COLO668 (cell line): Measurements from ENCODE around the gene CARS2.
A peak's percentile ranks its signal among the peaks of the same experiment; 100 is the strongest.
"Not testable (repeated sequence)": the region's sequence is repeated elsewhere in the genome, so short reads cannot be mapped to it uniquely, and the experiment has no call there.

Experiments used
- DNase-seq: peaks from one replicate; lab custom pipeline; 2025; ENCODE audit not compliant: unreplicated experiment; lab: John Stamatoyannopoulos, UW

CARS2 gene

DNA sequence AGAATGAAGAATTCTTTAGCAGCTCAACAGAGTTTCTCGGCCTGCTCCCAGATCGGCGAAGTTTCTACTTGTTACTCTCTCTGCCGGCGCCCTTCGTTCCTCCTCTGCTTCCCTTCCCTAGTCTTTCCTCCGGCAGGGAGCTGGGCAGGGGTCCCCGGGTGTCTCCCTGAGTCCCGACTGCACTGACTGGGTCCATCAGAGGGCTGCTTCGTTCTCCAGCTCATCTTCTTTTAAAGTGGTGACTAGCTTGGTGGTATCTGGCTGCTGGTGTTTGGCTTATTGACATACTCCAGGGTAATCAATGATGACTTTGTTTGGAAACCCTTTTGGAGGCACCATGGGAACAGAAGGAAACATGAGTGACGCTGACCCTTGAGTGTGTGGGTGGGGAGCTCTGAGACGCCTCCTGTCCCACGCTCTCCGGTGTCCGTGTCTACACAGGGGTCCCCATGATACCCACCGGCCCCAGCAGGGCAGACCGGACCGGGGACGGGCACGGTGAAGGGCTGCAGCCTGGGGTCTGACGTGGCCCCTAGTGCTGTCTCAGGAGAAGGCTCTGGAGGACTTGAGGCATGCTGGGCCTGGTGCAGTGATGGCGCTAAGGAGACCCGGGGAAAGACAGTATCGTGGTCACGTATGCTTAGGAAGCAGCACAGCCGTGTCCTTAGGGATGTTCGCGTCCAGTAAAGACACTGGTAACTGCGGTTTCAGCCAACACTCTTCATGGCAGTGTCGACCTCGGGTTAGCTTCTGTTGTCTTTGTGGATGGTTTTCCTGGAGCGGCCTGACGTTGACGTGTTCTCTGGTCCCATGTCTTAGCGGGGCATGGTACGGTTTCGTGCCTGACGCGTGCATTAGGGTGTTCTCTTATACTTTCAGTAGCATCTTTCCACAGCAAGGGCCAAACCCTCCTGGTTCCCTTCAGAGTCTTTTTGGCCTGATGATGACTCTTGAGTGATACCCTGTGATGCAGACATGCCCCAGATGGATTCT, 66.8 kb downstream of the CARS2 start:
- no peak for DNase-seq

DNA sequence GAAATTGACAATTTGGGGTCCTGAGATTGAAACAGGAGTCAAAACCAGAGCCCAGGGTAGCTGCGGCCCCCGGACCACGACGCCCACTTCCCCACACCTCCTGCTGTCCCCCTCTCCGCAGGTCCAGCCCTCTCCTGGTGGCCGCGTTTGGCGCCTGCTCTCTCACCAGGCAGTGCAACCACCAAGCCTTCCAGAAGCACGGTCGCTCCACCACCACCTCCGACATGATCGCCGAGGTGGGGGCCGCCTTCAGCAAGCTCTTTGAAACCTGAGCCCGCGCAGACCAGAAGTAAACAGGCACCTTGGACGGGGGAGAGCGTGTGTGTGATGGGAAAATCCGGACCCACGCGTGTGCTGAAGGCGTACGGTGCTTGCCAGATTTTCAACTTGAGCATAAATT, 67.7 kb downstream of the CARS2 start:
- no peak for DNase-seq

DNA sequence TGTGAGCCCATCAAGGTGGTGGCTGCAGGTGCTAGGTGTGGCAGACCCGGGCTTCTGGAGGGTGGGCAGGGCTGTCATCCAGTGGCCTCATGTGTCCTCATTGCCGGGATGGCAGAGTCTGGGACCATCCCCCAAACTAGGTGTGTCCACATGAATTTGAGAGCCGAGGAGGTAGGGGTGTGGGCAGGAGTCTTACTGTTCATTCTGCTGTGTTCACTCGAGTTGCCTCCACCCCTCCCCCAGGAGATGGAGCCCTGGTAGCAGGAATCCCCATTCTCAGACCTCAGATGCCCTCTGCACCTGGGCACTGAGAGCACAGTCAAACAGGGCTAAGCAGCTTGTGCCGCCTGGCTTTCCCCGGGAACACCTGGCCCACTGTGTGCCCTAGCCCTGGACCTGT, 68.2 kb downstream of the CARS2 start:
- no peak for DNase-seq

DNA sequence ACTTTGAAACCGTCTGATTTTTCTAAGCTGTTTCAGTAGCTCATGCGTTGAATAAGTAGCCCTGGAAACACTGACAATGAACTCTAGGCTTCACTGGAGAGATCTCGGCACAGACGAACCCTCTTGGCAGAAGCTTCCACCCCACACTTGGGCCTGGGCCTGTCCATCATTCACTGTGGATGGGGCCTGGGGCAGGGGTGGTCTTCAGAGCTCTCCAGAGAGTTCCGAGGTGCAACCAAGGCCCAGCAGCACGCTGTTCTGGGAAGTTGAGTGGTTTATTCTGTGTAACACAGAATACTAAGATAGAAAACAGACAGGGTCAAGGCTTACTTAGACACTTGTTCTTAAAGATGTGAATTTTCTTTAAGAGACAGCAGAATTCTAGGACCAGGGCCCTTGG, 68.6 kb downstream of the CARS2 start:
- no peak for DNase-seq

DNA sequence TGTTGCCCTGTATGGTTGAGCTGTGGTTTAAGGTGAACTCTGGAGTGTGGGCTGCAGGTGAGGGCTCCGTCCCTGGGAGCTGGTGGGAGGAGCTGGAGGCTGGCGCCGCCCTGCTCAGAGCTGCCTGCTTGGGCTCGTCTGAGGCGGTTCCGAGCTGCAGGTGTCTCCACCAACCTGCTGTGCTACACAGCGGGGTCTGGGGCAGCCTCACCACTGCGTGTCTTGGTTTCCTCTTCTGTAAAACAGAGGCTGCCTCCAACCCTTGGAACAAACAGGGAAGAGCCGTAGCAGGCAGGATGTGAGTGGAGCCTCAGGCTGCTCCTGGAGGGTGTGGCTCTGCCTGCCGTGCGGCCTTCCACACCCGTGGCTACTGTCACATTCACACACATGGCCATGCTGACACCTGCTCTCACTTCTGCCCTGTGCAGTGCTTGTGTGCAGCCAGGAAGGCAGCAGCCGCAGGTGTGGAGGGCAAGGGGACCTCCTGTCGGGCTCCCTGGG, 69.2 kb downstream of the CARS2 start:
- peak; percentile 32 for DNase-seq

DNA sequence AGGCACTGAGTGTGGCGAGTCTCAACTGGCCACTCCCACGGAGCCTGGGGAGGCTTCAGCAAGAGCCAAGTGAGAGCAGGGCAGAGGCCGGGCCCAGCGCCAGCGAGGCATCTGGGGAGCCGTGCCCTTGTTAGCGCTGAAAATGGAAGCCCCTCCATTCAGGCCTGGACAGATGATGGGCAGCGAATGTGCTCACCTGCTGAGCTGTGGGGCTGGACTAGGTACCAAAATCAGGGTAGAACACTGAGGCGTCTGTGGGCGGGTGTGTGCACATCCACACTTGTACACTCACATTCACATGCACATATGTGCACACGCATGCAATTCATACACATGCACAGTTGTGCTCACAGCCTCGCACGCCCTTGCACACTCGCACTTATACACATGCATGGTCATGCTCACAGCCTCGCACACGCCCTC, 69.9 kb downstream of the CARS2 start:
- no peak for DNase-seq

DNA sequence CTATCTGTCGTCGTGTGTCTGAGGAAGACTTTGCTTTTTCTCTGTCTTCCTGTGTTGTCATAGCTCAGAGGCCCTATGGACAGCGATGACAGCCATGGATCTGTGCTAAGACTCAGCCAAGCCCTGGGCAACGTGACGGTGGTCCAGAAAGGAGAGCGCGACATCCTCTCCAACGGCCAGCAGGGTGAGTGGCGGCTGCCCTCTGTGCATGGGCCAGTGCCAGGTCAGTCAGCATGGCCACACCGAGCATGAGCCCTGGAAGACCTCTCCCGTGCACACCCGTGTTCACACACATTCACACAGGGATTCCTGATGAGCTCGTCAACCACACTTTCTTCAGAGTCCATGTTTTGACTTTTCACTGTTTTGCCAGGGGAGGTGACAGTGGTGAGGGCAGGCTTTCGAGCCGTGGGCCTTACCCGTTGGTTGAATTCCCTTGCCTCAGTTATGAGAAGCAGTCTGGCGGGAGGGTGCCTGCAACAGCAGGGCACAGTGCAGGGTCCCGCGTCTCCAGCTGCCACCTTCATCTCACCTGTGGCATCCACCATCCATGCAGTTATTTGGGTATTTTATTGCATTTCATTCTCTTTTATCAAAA, 70.4 kb downstream of the CARS2 start:
- DNase-seq, result no peak

DNA sequence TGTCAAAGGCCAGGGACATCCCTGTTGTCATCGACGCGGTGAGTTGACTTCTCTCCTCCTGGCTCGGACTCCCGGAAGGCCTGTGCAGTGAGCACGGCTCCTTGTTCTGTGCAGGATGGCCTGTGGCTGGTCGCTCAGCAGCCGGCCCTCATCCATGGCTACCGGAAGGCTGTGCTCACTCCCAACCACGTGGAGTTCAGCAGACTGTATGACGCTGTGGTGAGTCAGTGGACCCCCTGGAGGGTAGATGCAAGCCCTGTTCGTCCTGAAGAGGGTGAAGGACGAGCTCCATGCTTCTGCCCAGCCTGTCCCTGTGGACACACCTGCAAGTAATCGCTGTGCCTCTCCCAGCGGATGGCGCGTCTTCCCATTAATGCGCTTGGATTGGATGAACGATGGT, 71.4 kb downstream of the CARS2 start:
- DNase-seq, result no peak

DNA sequence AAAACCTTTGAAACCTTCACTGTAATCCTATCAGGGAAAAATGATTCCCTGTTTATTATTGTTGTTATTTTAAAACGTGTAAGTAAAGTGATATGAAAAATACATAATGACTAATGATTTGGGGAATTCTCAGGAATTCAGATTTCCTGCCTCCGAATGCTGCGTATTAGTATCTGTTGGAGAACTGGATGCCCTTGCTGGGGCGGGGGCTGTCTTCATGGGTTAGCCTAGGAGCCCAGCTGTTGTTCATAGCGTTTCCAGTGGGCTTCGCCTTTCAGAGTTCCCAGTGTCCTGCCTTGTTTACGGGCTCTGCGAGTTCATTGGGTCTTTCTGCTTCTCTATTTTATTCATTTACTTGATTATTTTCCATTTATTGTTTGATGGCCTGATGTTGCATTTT, 72.1 kb downstream of the CARS2 start:
- DNase-seq, result no peak

DNA sequence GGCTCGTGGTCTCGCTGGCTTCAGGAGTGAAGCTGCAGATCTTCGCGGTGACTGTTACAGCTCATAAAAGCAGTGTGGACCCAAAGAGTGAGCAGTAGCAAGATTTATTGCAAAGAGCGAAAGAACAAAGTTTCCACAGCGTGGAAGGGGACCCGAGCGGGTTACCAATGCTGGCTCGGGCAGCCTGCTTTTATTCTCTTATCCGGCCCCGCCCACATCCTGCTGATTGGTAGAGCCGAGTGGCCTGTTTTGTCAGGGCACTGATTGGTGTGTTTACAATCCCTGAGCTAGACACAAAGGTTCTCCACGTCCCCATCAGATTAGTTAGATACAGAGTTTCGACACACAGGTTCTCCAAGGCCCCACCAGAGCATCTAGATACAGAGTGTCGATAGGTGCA, 73.7 kb downstream of the CARS2 start:
- DNase-seq, result not testable (repeated sequence)

DNA sequence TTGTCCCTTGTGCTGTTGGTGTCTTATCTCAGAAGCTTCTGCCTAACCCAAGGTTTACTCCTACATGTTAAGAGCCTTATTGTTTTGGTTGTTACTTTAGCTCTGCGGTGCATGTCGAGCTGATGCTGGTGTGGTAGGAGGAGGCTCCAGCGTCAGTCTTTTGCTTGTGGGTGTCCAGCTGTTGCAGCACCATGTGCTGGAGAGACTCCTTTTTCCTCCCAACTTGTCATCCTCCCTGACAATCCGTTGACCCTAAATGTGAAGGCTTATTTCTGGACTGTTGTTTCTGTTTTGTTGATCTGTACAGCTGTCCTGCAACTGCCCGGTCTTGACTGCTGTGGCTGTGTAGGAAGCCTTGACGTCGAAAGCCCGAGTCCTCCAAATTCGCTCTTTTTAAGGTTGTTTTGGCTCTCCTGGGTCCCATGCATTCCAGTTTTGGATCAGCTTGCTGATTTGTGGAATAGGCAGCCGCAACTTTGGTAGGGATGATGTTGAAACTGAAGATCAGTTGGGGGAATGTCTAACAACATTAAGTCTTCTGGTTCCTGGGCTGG, 75.3 kb downstream of the CARS2 start:
- DNase-seq, result no peak

DNA sequence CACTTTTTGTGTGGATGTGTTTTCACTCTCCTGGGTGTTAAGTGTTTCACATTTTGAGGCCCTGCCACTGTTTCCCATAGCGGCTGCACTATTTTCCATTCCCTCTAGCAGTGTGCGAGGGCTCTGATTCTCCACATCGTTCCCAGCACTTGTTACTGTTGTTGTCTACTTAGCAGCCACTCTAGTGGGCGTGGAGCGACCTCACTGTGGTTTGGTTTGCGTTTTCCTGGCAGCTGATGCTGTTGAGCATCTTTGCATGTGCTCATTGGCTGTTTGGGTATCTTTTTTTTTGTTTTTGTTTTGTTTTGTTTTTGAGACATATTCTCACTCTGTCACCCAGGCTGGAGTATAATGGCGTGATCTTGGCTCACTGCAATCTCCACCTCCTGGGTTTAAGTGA, 76.2 kb downstream of the CARS2 start:
- no peak for DNase-seq

DNA sequence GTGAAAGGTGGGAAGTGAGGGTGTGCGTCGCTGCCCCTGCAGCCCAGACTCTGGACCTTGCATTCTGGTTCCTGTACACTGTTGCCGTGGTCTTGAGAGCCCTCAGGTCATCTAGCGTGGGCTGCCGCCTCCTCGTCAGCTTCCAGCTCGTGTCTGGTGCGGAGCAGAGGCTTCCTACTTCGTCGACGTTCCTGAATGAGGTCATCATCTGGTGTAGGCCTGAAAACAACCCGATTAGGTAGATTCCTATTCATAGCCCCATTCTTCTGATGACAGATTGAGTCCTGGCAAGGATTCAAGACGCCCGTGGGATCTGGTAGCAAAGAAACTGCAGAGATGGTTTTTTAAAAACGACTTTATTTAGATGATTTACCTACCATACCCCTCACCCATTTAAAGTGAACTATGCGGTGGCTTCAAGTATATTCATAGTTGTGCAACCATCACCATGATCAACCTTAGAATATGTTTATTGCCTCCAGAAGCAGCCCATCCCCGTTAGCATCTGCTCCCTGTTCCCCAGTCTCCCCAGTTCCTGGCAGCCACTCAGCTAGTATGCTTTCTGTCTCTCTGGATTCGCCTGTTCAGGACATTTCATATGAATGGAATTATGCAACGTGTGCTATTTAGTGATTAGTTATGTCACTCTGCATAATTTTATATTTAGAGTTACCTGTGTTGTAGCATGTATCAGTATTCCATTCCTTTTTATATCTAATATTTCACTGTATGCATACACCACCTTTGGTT, 76.8 kb downstream of the CARS2 start:
- no peak for DNase-seq

DNA sequence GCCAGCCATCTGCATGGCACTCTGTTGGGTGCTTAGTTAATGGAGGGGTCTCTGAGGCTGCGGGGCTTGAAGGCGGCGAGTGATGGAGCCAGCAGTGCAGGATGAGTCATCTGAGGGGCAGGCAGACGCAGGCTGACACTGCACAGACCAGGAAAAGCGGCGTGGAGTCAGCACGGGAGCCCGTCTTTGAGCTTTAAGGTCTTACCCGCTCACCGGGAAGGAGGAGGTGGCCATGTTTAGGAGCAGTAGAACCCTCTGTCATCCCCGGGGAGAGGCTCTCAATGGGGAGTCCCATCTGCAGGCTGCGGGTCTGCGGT, 77.5 kb downstream of the CARS2 start:
- no peak for DNase-seq

DNA sequence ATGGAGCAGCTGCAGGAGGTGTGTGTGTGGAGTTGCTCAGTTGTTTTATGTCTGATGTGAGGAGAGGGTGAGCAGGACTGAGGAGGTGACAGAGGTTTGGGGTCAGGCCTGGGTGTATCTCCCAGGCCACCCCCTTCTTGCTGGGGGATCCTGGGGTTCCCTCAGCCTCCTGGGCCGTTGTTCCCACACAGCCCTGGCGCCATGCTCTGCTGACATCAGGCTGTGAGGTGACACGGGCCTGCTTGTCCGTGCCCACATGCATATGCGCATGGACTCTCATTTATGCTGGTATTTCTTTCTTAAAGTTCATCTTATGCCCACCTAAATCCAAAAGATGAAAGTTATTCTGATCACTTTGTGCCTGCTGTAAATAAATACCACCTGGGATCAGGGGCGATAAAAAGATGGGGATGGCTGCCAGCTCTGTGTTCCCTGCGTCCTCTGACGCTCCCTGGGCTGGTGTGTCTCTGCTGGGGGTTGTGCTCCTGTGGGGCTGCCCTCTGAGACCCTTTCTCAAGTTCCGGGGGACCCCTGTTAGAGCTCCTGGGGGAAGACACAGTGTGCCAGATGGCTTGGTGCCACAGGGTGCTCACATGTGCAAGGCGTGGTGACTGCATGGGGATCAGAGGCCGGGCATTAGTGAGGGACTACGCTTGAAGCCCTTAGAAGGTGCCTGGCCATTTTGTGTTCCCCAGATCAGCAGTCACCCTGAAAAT, 78.0 kb downstream of the CARS2 start:
- no peak for DNase-seq

DNA sequence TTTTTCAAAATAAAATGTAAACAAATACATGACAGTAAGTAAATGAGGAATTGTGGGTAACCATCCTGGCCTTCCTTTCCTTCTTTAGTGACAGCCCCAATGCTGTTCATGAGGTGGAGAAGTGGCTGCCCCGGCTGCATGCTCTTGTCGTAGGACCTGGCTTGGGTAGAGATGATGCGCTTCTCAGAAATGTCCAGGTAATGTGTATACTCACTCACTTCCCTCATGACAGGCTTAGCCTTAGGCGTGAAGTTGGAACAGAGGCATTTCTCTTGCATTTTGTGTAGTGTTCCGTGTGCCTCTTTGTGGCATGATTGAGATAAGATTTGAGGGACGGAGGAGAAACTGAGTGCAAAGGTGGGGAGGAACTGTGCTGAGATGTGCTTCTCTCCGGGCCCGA, 78.6 kb downstream of the CARS2 start:
- no peak for DNase-seq

DNA sequence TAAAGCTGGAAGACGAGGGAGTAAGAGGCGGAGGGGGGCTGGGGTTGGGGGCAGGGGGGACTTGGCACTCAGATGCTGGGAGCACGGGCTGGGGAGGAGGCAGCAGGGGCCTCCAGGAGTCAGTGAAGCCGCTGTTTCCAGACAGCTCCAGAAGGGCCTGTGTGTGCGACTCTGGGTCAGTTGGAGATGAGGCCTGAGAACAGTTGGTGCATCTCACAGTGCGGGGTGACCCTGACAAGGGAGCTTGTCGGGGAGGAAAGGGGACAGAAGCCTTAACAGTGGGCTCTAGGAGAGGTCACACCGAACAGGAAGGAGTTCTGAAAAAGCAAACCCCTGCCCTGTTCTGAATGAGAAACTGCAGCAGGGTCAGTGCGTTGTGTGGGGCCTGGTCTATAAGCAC, 79.4 kb downstream of the CARS2 start:
- DNase-seq, result no peak

DNA sequence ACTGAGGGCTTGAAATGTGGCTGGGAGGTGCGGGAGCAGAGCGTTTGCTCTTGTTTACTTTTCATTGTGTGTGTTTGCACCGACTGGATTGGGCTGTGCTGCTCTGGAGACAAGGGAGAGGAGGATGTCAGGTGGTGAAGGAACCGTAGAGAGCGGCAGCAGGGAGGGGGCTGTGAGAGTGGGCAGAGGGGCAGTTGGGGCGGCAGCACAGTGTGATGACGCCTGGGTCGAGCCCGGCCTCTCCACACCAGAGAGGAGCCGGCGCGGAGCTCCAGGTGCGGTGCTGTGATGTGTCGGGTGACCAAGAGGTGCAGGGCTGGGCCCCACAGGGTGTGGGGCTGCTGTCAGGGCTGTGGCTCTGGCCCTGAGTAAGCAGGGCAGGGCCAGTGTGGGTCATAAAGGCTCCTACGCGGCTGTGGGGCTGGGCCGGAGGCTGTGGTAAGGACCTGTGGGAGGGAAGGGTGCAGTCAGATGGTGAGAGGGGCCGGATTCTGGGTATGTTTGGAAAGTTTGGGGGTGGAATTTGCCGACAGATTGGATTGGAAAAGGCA, 80.1 kb downstream of the CARS2 start:
- peak; percentile 91 for DNase-seq

DNA sequence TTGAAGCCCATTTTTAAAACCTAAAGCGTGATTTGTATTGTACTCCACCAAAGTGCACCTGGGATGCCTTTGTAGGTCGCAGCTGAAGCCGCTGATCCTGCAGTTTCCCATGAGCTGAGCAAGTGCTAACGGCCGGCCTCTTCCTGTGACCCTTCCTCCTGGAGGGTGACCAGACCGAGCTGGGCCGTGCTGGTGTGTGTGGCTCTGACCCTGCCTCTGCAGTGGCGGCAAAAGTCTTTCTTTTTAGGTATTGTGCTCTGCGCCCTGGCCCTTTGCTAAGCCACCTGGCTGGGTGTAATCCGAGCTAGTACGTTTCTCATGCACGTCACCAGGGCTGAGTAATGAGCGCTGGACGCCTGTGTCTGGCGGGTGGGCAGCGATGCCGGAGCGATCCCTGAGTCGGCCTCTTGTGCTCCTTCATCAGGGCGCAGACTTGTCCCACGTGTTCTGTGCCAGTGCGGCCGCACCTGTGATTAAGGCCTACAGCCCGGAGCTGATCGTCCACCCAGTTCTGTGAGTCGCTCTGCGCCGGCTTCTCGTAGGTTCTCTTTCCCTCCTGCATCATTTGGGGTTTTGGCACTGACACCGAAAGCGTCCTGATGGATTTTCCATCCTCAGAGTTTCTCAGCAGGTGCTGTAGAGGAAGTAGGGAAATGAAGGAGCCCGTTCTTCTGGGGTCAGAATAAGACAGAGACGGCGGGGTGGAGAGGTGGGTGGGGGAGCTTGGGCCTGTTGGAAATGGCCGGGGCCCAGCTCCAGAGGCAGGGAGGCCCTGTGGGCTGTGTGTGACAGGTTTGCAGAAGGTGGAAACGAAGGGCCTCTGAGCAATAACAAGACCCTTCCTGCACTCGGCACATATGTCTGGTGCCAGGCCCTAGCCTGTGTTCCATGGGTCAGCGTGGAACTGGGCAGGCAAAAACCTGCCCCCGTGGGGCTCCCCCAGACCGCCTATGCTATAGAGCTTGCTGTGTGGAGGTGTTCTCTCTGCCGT, 80.9 kb downstream of the CARS2 start:
- DNase-seq, result peak; percentile 88
